ENCODE results near the gene MYO9A. TPM values are rescaled to one million over a fixed set of nuclear protein-coding genes. Genes with fewer than 3 reads are reported as not detected.
A peak's percentile ranks its signal among the peaks of the same experiment; 100 is the strongest.
"Not testable (repeated sequence)": the region's sequence is repeated elsewhere in the genome, so short reads cannot be mapped to it uniquely, and the experiment has no call there.

MYO9A gene
- total and polyA plus RNA-seq, 3 experiments from 2014 or later: 20.3 to 22.2 (median 22.0) TPM

- Histone ChIP-seq H3K4me3 (ENCODE audit: low read length) (no peak overlapping the region), H3K27me3 (ENCODE audit: insufficient read depth, low read length, poor library complexity, severe bottlenecking) (no peaks in the 10 kb centered on the region), H3K36me3 (ENCODE audit: insufficient read depth, low read length) (no peaks in the 10 kb centered on the region), H3K4me1 (ENCODE audit: insufficient read depth, low read length) (peaks cover 13% of the 10 kb centered on the region), H3K27ac (ENCODE audit: low read depth, low read length) (no peak overlapping the region), H3K9me3 (ENCODE audit: low read length) (no peaks in the 10 kb centered on the region)
- no peak for DNase-seq
- Mint-ChIP-seq H3K4me3 (no peak overlapping the region), H3K27ac (no peak overlapping the region), H3K27me3 (no peaks in the 10 kb centered on the region), H3K4me1 (peaks cover 34 to 51% (median 38%) of the 10 kb centered on the region in 3 donors), H3K36me3 (peaks cover 0 to 2% (median 0%) of the 10 kb centered on the region in 3 donors), H3K9me3 (no peaks in the 10 kb centered on the region)
- CTCF ChIA-PET: no interaction called here
- POLR2A ChIA-PET: no interaction called here
Measured at GRCh38 chr15:72112116-72112515, 5.8 kb downstream of the MYO9A start.

GRCh38 chr15:72110355-72110754 is 7.6 kb downstream of the MYO9A start:
- Mint-ChIP-seq H3K36me3 (no peaks in the 10 kb centered on the region), H3K4me1 (peaks cover 18 to 37% (median 20%) of the 10 kb centered on the region in 3 donors), H3K27ac (no peak overlapping the region), H3K4me3 (no peak overlapping the region), H3K9me3 (no peaks in the 10 kb centered on the region), H3K27me3 (no peaks in the 10 kb centered on the region)
- no peaks in the 10 kb centered on the region for H3K9me3 ChIP-seq (ENCODE audit: low read length)
- ChIA-PET CTCF (interaction anchor here (0.9 kb wide), 1 partner anchor 96 kb away, joined by 3 read pairs; no protein-coding TSS in a partner anchor), POLR2A (no interaction called here)
- no peaks in the 10 kb centered on the region for H3K4me1 ChIP-seq (ENCODE audit: insufficient read depth, low read length)
- no peaks in the 10 kb centered on the region for H3K27me3 ChIP-seq (ENCODE audit: insufficient read depth, low read length, poor library complexity, severe bottlenecking)
- H3K27ac ChIP-seq (ENCODE audit: low read depth, low read length): no peak overlapping the region
- no peak for DNase-seq
- H3K4me3 ChIP-seq (ENCODE audit: low read length): no peak overlapping the region
- H3K36me3 ChIP-seq (ENCODE audit: insufficient read depth, low read length): no peaks in the 10 kb centered on the region

- POLR2A ChIA-PET: no interaction called here
- no peaks in the 10 kb centered on the region for H3K9me3 ChIP-seq (ENCODE audit: low read length)
- Mint-ChIP-seq H3K27me3 (no peaks in the 10 kb centered on the region), H3K9me3 (no peaks in the 10 kb centered on the region), H3K4me3 (no peak overlapping the region), H3K36me3 (peaks cover 0 to 3% (median 0%) of the 10 kb centered on the region in 3 donors), H3K4me1 (peaks cover 14 to 31% (median 29%) of the 10 kb centered on the region in 3 donors), H3K27ac (no peak overlapping the region)
- H3K27me3 ChIP-seq (ENCODE audit: insufficient read depth, low read length, poor library complexity, severe bottlenecking): no peaks in the 10 kb centered on the region
- H3K4me1 ChIP-seq (ENCODE audit: insufficient read depth, low read length): no peaks in the 10 kb centered on the region
- H3K27ac ChIP-seq (ENCODE audit: low read depth, low read length): no peak overlapping the region
- CTCF ChIA-PET: no interaction called here
- no peak for DNase-seq
- no peak overlapping the region for H3K4me3 ChIP-seq (ENCODE audit: low read length)
- H3K36me3 ChIP-seq (ENCODE audit: insufficient read depth, low read length): no peaks in the 10 kb centered on the region
Measured at GRCh38 chr15:72106068-72106467, 11.9 kb downstream of the MYO9A start.

- Histone ChIP-seq H3K9me3 (ENCODE audit: low read length) (no peaks in the 10 kb centered on the region), H3K27me3 (ENCODE audit: insufficient read depth, low read length, poor library complexity, severe bottlenecking) (no peaks in the 10 kb centered on the region), H3K4me3 (ENCODE audit: low read length) (no peak overlapping the region), H3K36me3 (ENCODE audit: insufficient read depth, low read length) (no peaks in the 10 kb centered on the region), H3K27ac (ENCODE audit: low read depth, low read length) (no peak overlapping the region), H3K4me1 (ENCODE audit: insufficient read depth, low read length) (no peaks in the 10 kb centered on the region)
- no peaks in the 10 kb centered on the region for H3K9me3 Mint-ChIP-seq
- ChIA-PET POLR2A (no interaction called here), CTCF (no interaction called here)
- peaks cover 0 to 3% (median 0%) of the 10 kb centered on the region in 3 donors for H3K36me3 Mint-ChIP-seq
- H3K27ac Mint-ChIP-seq: no peak overlapping the region
- no peak overlapping the region for H3K4me3 Mint-ChIP-seq
- peaks cover 9 to 29% (median 26%) of the 10 kb centered on the region in 3 donors for H3K4me1 Mint-ChIP-seq
- DNase-seq: no peak
- no peaks in the 10 kb centered on the region for H3K27me3 Mint-ChIP-seq
Measured at GRCh38 chr15:72105111-72105510, 12.8 kb downstream of the MYO9A start.

GRCh38 chr15:72100551-72100950 is 17.4 kb downstream of the MYO9A start:
- CTCF ChIA-PET, H3K4me3 Mint-ChIP-seq: not testable (repeated sequence)

GRCh38 chr15:72099155-72099554 is 18.8 kb downstream of the MYO9A start:
- no peaks in the 10 kb centered on the region for H3K27me3 Mint-ChIP-seq
- CTCF ChIA-PET: no interaction called here

More at GRCh38 chr15:72100551-72100950, 17.4 kb downstream of the MYO9A start:
- POLR2A ChIA-PET; H3K9me3 Mint-ChIP-seq; H3K9me3 ChIP-seq (ENCODE audit: low read length); H3K27me3 ChIP-seq (ENCODE audit: insufficient read depth, low read length, poor library complexity, severe bottlenecking); DNase-seq; H3K27me3 Mint-ChIP-seq; H3K4me3 ChIP-seq (ENCODE audit: low read length); H3K27ac Mint-ChIP-seq; H3K4me1 ChIP-seq (ENCODE audit: insufficient read depth, low read length); H3K36me3 ChIP-seq (ENCODE audit: insufficient read depth, low read length); H3K27ac ChIP-seq (ENCODE audit: low read depth, low read length); H3K36me3 Mint-ChIP-seq: not testable (repeated sequence)
- H3K4me1 Mint-ChIP-seq: peaks cover 8 to 23% (median 19%) of the 10 kb centered on the region in 3 donors

GRCh38 chr15:72098040-72098439 is 19.9 kb downstream of the MYO9A start:
- H3K36me3 Mint-ChIP-seq: peaks cover 0 to 4% (median 0%) of the 10 kb centered on the region in 3 donors
- H3K27me3 Mint-ChIP-seq: no peaks in the 10 kb centered on the region
- H3K9me3 Mint-ChIP-seq: no peaks in the 10 kb centered on the region
- ChIA-PET POLR2A (no interaction called here), CTCF (interaction anchor here (1.0 kb wide), 1 partner anchor 13 kb away, joined by 3 read pairs; no protein-coding TSS in a partner anchor)
- no peak overlapping the region for H3K4me3 Mint-ChIP-seq
- peak overlapping the region in 1 of 8 donors; percentile 68 for H3K27ac Mint-ChIP-seq
- Histone ChIP-seq H3K4me1 (ENCODE audit: insufficient read depth, low read length) (no peaks in the 10 kb centered on the region), H3K27ac (ENCODE audit: low read depth, low read length) (no peak overlapping the region), H3K36me3 (ENCODE audit: insufficient read depth, low read length) (no peaks in the 10 kb centered on the region), H3K9me3 (ENCODE audit: low read length) (no peaks in the 10 kb centered on the region), H3K27me3 (ENCODE audit: insufficient read depth, low read length, poor library complexity, severe bottlenecking) (no peaks in the 10 kb centered on the region), H3K4me3 (ENCODE audit: low read length) (no peak overlapping the region)
- no peak for DNase-seq
- peaks cover 4 to 5% (median 4%) of the 10 kb centered on the region in 3 donors for H3K4me1 Mint-ChIP-seq

More at GRCh38 chr15:72099155-72099554, 18.8 kb downstream of the MYO9A start:
- Histone ChIP-seq H3K36me3 (ENCODE audit: insufficient read depth, low read length) (no peaks in the 10 kb centered on the region), H3K4me1 (ENCODE audit: insufficient read depth, low read length) (no peaks in the 10 kb centered on the region), H3K4me3 (ENCODE audit: low read length) (no peak overlapping the region), H3K27me3 (ENCODE audit: insufficient read depth, low read length, poor library complexity, severe bottlenecking) (no peaks in the 10 kb centered on the region), H3K9me3 (ENCODE audit: low read length) (no peaks in the 10 kb centered on the region), H3K27ac (ENCODE audit: low read depth, low read length) (no peak overlapping the region)
- H3K4me3 Mint-ChIP-seq: no peak overlapping the region
- no peak for DNase-seq
- POLR2A ChIA-PET: no interaction called here
- peaks cover 0 to 4% (median 0%) of the 10 kb centered on the region in 3 donors for H3K36me3 Mint-ChIP-seq
- peaks cover 6 to 15% (median 11%) of the 10 kb centered on the region in 3 donors for H3K4me1 Mint-ChIP-seq
- H3K9me3 Mint-ChIP-seq: no peaks in the 10 kb centered on the region
- peak overlapping the region in 1 of 8 donors; percentile 29 for H3K27ac Mint-ChIP-seq

GRCh38 chr15:72096796-72097195 is 21.2 kb downstream of the MYO9A start:
- DNase-seq: no peak
- H3K4me1 Mint-ChIP-seq: peaks cover 3 to 8% (median 7%) of the 10 kb centered on the region in 3 donors
- H3K4me1 ChIP-seq (ENCODE audit: insufficient read depth, low read length): no peaks in the 10 kb centered on the region
- no peak overlapping the region for H3K4me3 ChIP-seq (ENCODE audit: low read length)
- ChIA-PET CTCF (no interaction called here), POLR2A (no interaction called here)
- H3K9me3 ChIP-seq (ENCODE audit: low read length): no peaks in the 10 kb centered on the region
- H3K9me3 Mint-ChIP-seq: no peaks in the 10 kb centered on the region
- H3K36me3 Mint-ChIP-seq: peaks cover 0 to 6% (median 0%) of the 10 kb centered on the region in 3 donors
- H3K27me3 ChIP-seq (ENCODE audit: insufficient read depth, low read length, poor library complexity, severe bottlenecking): no peaks in the 10 kb centered on the region
- H3K27me3 Mint-ChIP-seq: no peaks in the 10 kb centered on the region
- H3K4me3 Mint-ChIP-seq: no peak overlapping the region
- H3K36me3 ChIP-seq (ENCODE audit: insufficient read depth, low read length): no peaks in the 10 kb centered on the region
- H3K27ac ChIP-seq (ENCODE audit: low read depth, low read length): no peak overlapping the region
- H3K27ac Mint-ChIP-seq: peak overlapping the region in 1 of 8 donors; percentile 26
